HG02981 (cell line): Measurements from ENCODE around the gene TXNL4A.

ENCODE experiments used
- ATAC-seq: cut with Tn5 transposase; IDR thresholded peaks from one replicate; pipeline ENCODE4 v1.9.1; 2021; ENCODE audit warnings: mild to moderate bottlenecking, moderate library complexity; ENCODE audit not compliant: unreplicated experiment

TXNL4A gene

GRCh38 chr18:79936641-79937040, 51.7 kb downstream of the TXNL4A start:
- no peak for ATAC-seq

- ATAC-seq, result no peak
Measured at GRCh38 chr18:79935925-79936324, 52.4 kb downstream of the TXNL4A start.

GRCh38 chr18:79935499-79935898, 52.9 kb downstream of the TXNL4A start:
- ATAC-seq, result no peak

- no peak for ATAC-seq
Measured at GRCh38 chr18:79935098-79935480, 53.3 kb downstream of the TXNL4A start.

GRCh38 chr18:79934311-79935097, 53.9 kb downstream of the TXNL4A start:
- no peak for ATAC-seq

GRCh38 chr18:79933765-79934164, 54.6 kb downstream of the TXNL4A start:
- ATAC-seq, result no peak

GRCh38 chr18:79932907-79933306, 55.5 kb downstream of the TXNL4A start:
- ATAC-seq, result no peak

GRCh38 chr18:79931475-79931874, 56.9 kb downstream of the TXNL4A start:
- no peak for ATAC-seq

- no peak for ATAC-seq
Measured at GRCh38 chr18:79930020-79930642, 58.2 kb downstream of the TXNL4A start.

GRCh38 chr18:79928563-79928960, 59.8 kb downstream of the TXNL4A start:
- ATAC-seq, result no peak

GRCh38 chr18:79927607-79928562, 60.5 kb downstream of the TXNL4A start:
- ATAC-seq, result no peak

- ATAC-seq, result no peak
Measured at GRCh38 chr18:79926715-79927606, 61.4 kb downstream of the TXNL4A start.

- ATAC-seq, result no peak
Measured at GRCh38 chr18:79926306-79926705, 62.1 kb downstream of the TXNL4A start.

- ATAC-seq, result no peak
Measured at GRCh38 chr18:79924814-79925731, 63.3 kb downstream of the TXNL4A start.

- no peak for ATAC-seq
Measured at GRCh38 chr18:79923896-79924585, 64.3 kb downstream of the TXNL4A start.

GRCh38 chr18:79922971-79923411, 65.4 kb downstream of the TXNL4A start:
- no peak for ATAC-seq

- ATAC-seq, result no peak
Measured at GRCh38 chr18:79921984-79922965, 66.1 kb downstream of the TXNL4A start.
